OCI-LY1 (cell line): ENCODE measurements around the gene APOF.

Experiments
- H2AFZ ChIP-seq: fragments of 200-600 bp; sonication (generic), shearing (Covaris generic); 2 replicates; pipeline ENCODE4 v1.6.0; 2014; ENCODE audit warnings: antibody characterized with exemption, mild to moderate bottlenecking, low read length
- H3F3A ChIP-seq: fragments of 200-600 bp; sonication (generic), shearing (Covaris generic); 2 replicates; pipeline ENCODE4 v1.6.0; 2014; ENCODE audit warnings: mild to moderate bottlenecking, antibody characterized with exemption, low read length, moderate library complexity; ENCODE audit not compliant: insufficient read depth
- H3K27ac ChIP-seq: fragments of 200-600 bp; sonication (generic); 2 replicates; pipeline ENCODE4 v1.5.1; 2014; ENCODE audit warnings: low read length, mixed run types, mild to moderate bottlenecking, low read depth; ENCODE audit not compliant: poor library complexity, severe bottlenecking
- H3K27me3 ChIP-seq: fragments of 200-600 bp; sonication (generic); 2 replicates; pipeline ENCODE4 v1.6.0; 2014; ENCODE audit warnings: antibody characterized with exemption, mild to moderate bottlenecking, low read length, moderate library complexity; ENCODE audit not compliant: insufficient read depth
- H3K36me3 ChIP-seq: fragments of 200-600 bp; sonication (generic); 2 replicates; pipeline ENCODE4 v1.6.1; 2014; ENCODE audit warnings: mild to moderate bottlenecking, antibody characterized with exemption, low read length, moderate library complexity, mixed read lengths; ENCODE audit not compliant: insufficient read depth
- H3K4me1 ChIP-seq: fragments of 200-600 bp; sonication (generic); 2 replicates; pipeline ENCODE4 v1.5.1; 2014; ENCODE audit warnings: mild to moderate bottlenecking, low read length, moderate library complexity; ENCODE audit not compliant: insufficient read depth, severe bottlenecking
- H3K4me2 ChIP-seq: fragments of 200-600 bp; sonication (generic), shearing (Covaris generic); 2 replicates; pipeline ENCODE4 v1.6.1; 2014; ENCODE audit warnings: low read length
- H3K4me3 ChIP-seq: fragments of 200-600 bp; sonication (generic); 2 replicates; pipeline ENCODE4 v1.5.1; 2014; ENCODE audit warnings: low read length, low read depth, mild to moderate bottlenecking, mixed read lengths; ENCODE audit not compliant: poor library complexity, severe bottlenecking
- H3K79me2 ChIP-seq: fragments of 200-600 bp; shearing (Covaris generic); 2 replicates; pipeline ENCODE4 v1.6.1; 2016; ENCODE audit warnings: mixed run types, low read length, mixed read lengths; ENCODE audit not compliant: insufficient read depth
- H3K9ac ChIP-seq: fragments of 200-600 bp; sonication (generic), shearing (Covaris generic); 2 replicates; pipeline ENCODE4 v1.6.1; 2014; ENCODE audit warnings: mild to moderate bottlenecking, low read length, mixed read lengths
- H3K9me2 ChIP-seq: fragments of 200-600 bp; sonication (generic), shearing (Covaris generic); 2 replicates; pipeline ENCODE4 v1.6.1; 2014; ENCODE audit warnings: low read depth, mild to moderate bottlenecking, low read length, mixed read lengths
- H3K9me3 ChIP-seq: fragments of 200-600 bp; shearing (Covaris generic); 2 replicates; pipeline ENCODE4 v1.6.1; 2014; ENCODE audit warnings: low read length, mixed read lengths
- H4K20me1 ChIP-seq: fragments of 200-600 bp; sonication (generic), shearing (Covaris generic); 2 replicates; pipeline ENCODE4 v1.6.0; 2016; ENCODE audit warnings: mild to moderate bottlenecking, low read length; ENCODE audit not compliant: insufficient read depth
- EZH2 ChIP-seq: fragments of 200-600 bp; sonication (generic), shearing (Covaris generic); IDR thresholded peaks from 2 replicates; pipeline ENCODE4 v1.8.0; 2017; ENCODE audit warnings: borderline replicate concordance, mixed run types, mild to moderate bottlenecking, antibody characterized with exemption, low read length, moderate library complexity, mixed read lengths
- TF ChIP-seq, protein P1 (sequence below): fragments of 200-600 bp; sonication (generic), shearing (Covaris generic); IDR thresholded peaks from 2 replicates; pipeline ENCODE4 v1.5.1; 2017; ENCODE audit warnings: mild to moderate bottlenecking, antibody characterized with exemption, low read length, moderate library complexity, mixed read lengths

Gene APOF

DNA sequence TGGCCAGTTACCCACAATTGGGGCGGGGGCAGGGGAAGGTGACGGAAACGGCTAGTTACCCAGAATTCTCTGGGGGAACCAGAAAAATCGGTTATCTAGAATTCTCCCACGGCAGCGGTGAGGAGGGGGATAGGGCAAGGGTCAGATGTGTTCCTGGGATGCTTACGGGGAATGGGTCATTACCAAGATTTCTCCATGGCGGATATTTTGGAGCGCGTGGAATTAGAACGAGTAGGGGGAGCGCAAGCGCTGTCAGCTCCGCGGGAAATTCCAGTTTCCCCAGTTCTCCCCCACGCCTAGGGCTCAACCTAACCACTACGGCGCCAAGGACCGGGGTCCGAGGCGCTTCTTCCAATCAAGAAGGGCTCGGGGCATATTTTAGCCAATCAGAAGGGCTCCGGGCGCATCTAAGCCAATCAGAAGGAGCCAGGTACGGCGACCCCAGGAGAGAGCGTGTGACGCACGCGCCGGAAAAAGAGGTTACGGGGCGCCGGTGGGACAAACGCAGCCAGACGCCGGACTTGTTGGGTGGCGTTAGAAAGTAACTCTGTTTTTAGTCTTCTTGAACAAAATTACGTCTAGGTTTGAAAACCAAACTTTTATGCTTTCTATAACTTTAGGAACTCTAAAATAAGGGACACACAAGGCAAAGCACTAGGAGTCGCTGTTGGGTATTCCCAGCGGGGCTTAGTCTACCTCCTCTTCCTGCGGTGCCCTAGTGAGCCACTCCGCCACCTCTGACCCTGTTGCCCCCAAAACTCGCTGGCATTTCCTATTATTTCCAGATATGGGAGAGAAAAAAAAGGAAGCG lies 28.8 kb downstream of the APOF start, which contains the start of gene PAN2:
Gene PAN2 (minus strand): TSS at position 322 of the 811 bp plus-strand sequence. CDS start 906 bp downstream, outside the sequence.
- Histone ChIP-seq H3K4me3 (peak within 1 kb of the TSS; percentile 85), H3K36me3 (no peaks in the 10 kb centered on the region), H3K9me3 (no peaks in the 10 kb centered on the region), H3K9ac (peak within 1 kb of the TSS; percentile 93), H4K20me1 (no peaks in the 10 kb centered on the region), H3K27me3 (no peaks in the 10 kb centered on the region), H3K4me1 (peaks cover 40% of the 10 kb centered on the region), H3K9me2 (no peaks in the 10 kb centered on the region), H2AFZ (no peak within 1 kb of the TSS), H3K27ac (peak within 1 kb of the TSS; percentile 87), H3K79me2 (no peaks in the 10 kb centered on the region), H3K4me2 (peak within 1 kb of the TSS; percentile 98), H3F3A (no peaks in the 10 kb centered on the region)
- TF ChIP-seq, protein P1, sequence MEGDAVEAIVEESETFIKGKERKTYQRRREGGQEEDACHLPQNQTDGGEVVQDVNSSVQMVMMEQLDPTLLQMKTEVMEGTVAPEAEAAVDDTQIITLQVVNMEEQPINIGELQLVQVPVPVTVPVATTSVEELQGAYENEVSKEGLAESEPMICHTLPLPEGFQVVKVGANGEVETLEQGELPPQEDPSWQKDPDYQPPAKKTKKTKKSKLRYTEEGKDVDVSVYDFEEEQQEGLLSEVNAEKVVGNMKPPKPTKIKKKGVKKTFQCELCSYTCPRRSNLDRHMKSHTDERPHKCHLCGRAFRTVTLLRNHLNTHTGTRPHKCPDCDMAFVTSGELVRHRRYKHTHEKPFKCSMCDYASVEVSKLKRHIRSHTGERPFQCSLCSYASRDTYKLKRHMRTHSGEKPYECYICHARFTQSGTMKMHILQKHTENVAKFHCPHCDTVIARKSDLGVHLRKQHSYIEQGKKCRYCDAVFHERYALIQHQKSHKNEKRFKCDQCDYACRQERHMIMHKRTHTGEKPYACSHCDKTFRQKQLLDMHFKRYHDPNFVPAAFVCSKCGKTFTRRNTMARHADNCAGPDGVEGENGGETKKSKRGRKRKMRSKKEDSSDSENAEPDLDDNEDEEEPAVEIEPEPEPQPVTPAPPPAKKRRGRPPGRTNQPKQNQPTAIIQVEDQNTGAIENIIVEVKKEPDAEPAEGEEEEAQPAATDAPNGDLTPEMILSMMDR, result peak; percentile 62
- TF ChIP-seq EZH2, result no peak

DNA sequence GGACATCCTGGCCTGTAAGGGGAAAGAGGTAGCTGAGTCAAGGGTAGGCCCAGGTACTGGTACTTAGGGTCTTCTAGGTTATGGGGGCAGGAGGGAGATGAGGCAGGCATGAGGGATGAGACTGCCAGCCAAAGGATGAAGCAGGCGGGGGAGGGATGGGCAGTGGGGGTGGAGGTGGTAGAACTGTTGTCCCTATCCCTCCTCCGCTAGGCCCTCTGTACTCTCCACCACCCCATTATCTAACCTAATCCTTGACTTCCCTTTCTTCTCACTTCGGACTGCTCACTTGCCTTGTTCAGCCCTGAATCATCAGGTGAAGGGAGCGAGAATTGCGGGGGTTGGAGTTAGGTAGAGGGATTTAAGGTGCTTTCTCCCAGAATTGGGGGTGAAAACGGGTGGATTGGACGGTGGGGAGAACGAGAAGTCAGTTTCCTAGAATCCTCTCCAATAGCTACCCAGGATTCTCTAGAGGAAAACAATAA lies 29.4 kb downstream of the APOF start:
- H4K20me1 ChIP-seq, result no peaks in the 10 kb centered on the region
- no peak for TF ChIP-seq EZH2
- TF ChIP-seq, protein P1, result no peak
- peak overlapping the region; percentile 87 for H3K27ac ChIP-seq
- H3K4me1 ChIP-seq, result peaks cover 33% of the 10 kb centered on the region
- no peaks in the 10 kb centered on the region for H3K27me3 ChIP-seq
- H2AFZ ChIP-seq, result no peak overlapping the region
- H3K4me2 ChIP-seq, result peak overlapping the region; percentile 98
- no peaks in the 10 kb centered on the region for H3K79me2 ChIP-seq
- peak overlapping the region; percentile 93 for H3K9ac ChIP-seq
- H3K9me3 ChIP-seq, result no peaks in the 10 kb centered on the region
- no peaks in the 10 kb centered on the region for H3F3A ChIP-seq
- H3K36me3 ChIP-seq, result no peaks in the 10 kb centered on the region
- H3K9me2 ChIP-seq, result no peaks in the 10 kb centered on the region
- H3K4me3 ChIP-seq, result peak overlapping the region; percentile 85

DNA sequence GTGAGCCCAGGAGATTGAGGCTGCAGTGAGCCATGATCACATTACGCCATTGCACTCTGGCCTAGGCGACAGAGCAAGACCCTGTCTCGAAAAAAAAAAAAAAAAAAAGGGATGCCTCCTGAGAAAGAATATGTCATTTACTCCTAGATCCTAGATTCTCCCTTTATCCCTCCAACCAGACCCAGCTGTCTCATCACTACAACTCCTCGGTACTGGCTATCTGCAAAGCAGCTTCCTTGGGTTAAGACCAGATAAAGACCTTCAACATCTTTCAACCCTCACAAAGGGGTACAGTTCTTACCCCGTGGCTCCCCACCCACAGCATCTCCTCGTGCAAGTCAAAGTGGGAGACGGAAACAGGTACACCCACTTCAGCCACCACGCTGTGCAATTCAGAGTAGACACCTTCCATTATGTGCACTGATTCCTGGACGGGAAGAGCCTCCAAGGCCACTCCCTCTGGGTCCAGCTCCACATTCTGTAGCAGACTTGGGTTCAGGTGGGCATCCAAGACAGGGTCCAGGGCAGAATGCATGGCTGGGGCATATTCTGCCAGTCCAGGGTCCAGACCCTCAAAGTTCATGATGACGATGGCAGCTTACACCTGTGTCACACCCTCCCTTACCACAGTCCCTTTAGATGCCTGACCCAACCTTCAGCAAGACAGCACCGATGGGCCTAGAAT lies 30.0 kb downstream of the APOF start:
- Histone ChIP-seq H4K20me1 (no peaks in the 10 kb centered on the region), H3K9me3 (no peaks in the 10 kb centered on the region), H3K4me1 (peaks cover 29% of the 10 kb centered on the region), H2AFZ (no peak overlapping the region), H3K79me2 (no peaks in the 10 kb centered on the region), H3K36me3 (no peaks in the 10 kb centered on the region), H3K9me2 (no peaks in the 10 kb centered on the region), H3K4me3 (peak overlapping the region; percentile 85), H3F3A (no peaks in the 10 kb centered on the region), H3K27me3 (no peaks in the 10 kb centered on the region), H3K27ac (peak overlapping the region; percentile 87), H3K4me2 (peak overlapping the region; percentile 98), H3K9ac (peak overlapping the region; percentile 93)
- no peak for TF ChIP-seq EZH2
- TF ChIP-seq, protein P1, result no peak
